GM19239 (cell line): ENCODE measurements around the gene CCDC117.
"Not testable (repeated sequence)": the region's sequence is repeated elsewhere in the genome, so short reads cannot be mapped to it uniquely, and the experiment has no call there.

Experiments used
- DNase-seq: peaks from one replicate; pipeline ENCODE4 v3.0.0; 2011; ENCODE audit warnings: low spot score; ENCODE audit not compliant: insufficient read length
- FAIRE-seq: peaks from 2 replicates; lab custom pipeline; 2011; peaks lifted over from hg19 to GRCh38; lab: Jason Lieb, UNC

Gene CCDC117, protein sequence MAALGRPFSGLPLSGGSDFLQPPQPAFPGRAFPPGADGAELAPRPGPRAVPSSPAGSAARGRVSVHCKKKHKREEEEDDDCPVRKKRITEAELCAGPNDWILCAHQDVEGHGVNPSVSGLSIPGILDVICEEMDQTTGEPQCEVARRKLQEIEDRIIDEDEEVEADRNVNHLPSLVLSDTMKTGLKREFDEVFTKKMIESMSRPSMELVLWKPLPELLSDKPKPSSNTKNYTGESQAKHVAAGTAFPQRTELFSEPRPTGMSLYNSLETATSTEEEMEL

GRCh38 chr22:28772633-28773460, at the start of gene CCDC117:
TSS of gene CCDC117 (plus strand) at chr22:28772695. CDS start at chr22:28772850, 155 bp downstream.
- DNase-seq, result peak; percentile 98
- peak; percentile 89 for FAIRE-seq

DNA sequence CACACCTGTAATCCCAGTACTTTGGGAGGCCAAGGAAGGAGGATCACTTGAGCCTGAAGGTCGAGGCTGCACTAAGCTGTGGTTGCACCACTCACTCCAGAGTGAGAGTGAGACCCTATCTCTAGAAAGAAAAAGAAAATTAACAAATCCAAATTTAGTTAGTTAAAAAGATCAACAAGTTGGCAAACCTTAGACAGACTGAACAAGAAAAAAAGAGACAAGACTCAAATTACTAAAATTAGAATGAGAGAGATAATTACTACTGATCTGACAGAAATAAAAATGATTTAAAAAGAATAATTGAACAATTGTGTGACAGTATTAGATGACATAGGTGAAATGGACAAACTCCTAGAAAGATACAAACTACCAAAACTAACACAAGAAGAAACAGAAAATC, 44.5 kb upstream of the CCDC117 start:
- FAIRE-seq, result no peak
- no peak for DNase-seq

GRCh38 chr22:28728621-28729313, 43.7 kb upstream of the CCDC117 start:
- no peak for DNase-seq
- FAIRE-seq, result no peak

DNA sequence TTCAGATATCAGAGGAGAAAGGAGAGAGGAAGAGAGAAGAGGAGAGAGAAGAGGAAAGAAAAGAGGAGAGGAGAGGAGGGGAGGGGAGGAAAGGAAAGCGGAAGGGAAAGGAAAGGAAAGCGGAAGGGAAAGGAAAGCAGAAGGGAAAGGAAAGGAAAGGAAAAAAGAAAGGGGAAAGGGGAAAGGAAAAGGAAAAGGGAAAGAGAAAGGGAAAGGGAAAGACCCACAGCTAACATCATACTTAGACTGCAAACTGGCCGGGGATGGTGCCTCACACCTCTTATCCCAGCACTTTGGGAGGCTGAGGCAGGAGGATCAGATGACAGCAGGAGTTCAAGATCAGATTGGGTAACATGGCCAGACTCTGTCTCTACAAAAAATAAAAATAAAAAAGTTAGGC, 42.3 kb upstream of the CCDC117 start:
- FAIRE-seq, result no peak

GRCh38 chr22:28734393-28734792, 38.1 kb upstream of the CCDC117 start:
- FAIRE-seq, result no peak
- no peak for DNase-seq

More for the DNA sequence above, 42.3 kb upstream of the CCDC117 start:
- no peak for DNase-seq

- FAIRE-seq (no peak), DNase-seq (no peak)
Observed at GRCh38 chr22:28736301-28737155, 36.0 kb upstream of the CCDC117 start.

- FAIRE-seq (no peak), DNase-seq (no peak)
Observed at GRCh38 chr22:28737701-28738100, 34.8 kb upstream of the CCDC117 start.

GRCh38 chr22:28738876-28739275, 33.6 kb upstream of the CCDC117 start:
- not testable (repeated sequence) for DNase-seq, FAIRE-seq

- DNase-seq (no peak), FAIRE-seq (no peak)
Observed at GRCh38 chr22:28741200-28741784, 31.2 kb upstream of the CCDC117 start.

GRCh38 chr22:28741785-28742561, 30.5 kb upstream of the CCDC117 start, which contains the start of the genes CHEK2 and HSCB:
TSS of gene CHEK2 (minus strand) at chr22:28741820. CDS start at chr22:28734721, 7,099 bp downstream.
TSS of gene HSCB (plus strand) at chr22:28742039. CDS start at chr22:28742096, 57 bp downstream.
- FAIRE-seq, result peak; percentile 99
- peak; percentile 80 for DNase-seq

DNA sequence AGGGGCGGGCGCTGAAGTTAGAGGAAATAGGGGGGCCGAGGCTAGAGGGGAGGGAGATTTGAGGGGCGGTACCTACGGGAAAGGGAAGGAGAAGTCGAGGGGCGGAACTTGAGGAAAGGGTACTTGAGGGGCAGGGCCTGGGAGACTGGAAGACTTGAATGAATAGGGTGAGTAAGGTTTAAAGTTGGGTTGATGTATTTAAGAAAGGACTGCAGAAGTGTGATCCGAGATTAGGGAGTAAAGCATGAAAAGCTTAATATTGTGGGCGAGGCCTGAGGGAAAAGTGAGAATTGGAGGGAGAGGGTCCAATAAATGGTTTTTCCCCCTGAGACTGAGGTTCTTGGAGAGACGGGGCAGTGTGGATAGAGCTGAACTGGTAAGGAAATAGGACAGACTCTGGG, 29.9 kb upstream of the CCDC117 start:
- DNase-seq (no peak), FAIRE-seq (no peak)

DNA sequence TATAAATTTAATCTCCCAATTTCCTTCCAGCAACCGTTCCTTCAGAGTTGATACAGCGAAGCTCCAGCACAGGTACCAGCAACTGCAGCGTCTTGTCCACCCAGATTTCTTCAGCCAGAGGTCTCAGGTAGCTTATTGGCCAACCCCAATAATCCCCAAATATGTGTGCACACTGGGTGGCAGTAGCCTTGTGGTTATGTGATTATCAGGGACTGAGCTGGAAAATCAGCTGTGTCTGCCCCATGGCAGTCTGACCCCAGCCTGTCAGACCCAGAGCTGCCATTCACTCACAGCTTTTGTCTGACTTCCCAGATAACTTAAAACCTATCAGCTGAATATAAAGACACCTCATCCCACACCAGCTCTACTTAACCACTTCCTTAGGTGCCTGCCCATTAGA, 28.6 kb upstream of the CCDC117 start:
- DNase-seq (no peak), FAIRE-seq (no peak)

DNA sequence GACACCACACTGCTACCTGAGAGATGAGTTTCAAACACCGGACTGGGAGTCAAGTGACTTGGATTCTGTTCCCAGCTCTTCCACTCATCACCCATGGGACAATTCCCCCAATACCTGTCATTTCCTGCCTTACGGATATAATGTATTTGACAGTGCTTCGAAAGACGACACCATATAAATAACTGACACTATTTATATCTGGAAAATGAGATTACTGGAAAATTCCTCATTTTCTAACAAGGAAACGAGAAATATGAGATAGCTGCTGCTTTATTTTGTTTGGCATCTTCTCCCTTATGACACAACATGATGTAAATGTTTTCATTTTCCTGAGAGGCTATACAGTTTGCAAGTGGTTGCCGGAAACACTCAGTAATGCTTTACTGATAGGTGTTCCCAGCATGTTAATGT, 22.0 kb upstream of the CCDC117 start:
- DNase-seq, result no peak
- no peak for FAIRE-seq

DNA sequence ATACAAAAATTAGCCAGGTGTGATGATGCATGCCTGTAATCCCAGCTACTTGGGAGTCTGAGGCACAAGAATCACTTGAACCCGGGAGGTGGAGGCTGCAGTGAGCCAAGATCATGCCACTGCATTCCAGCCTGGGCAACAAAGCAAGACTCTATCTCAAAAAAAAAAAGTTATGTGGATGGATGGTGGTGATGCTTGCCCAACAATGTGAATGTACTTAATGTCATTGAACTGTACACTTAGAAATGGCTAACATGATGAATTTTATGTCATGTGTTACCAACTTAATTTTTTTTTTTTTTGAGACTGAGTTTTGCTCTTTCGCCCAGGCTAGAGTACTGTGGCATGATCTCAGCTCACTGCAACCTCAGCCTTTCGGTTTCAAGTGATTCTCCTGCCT, 18.0 kb upstream of the CCDC117 start:
- FAIRE-seq, DNase-seq: not testable (repeated sequence)

DNA sequence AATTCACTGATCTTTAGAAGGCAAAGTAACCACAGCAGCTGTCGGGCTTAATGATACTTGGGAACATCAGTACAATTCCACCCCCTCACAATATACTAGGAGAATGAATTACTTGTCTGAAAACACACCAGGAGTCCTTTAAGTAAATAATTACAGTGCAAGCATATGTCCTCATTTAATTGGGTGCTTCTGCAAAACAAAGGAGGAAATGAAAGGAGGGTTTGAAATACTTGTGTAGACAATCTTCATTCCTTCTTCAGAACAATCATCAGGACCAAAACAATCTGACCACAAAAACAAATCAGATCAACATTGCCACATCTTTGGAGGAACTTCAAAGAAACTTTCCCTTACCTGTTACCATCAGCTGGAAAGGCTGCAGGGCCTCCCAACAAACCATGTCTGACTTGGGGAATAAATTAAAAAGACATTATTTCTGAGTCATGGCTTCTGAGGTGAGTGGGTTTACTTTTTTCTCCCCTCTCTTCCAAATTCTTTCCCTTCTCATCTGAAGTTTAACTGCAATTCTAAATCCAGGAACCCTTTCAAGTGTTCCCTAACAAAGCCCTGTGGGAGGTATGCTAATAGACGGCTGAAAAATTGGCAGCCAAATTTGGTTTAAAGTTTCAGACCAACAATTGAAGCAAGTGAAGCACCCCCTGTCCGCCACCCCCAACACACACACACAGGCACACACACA, 12.5 kb upstream of the CCDC117 start:
- FAIRE-seq, result peak; percentile 80
- no peak for DNase-seq

- no peak for FAIRE-seq
- no peak for DNase-seq
Observed at GRCh38 chr22:28761449-28761755, 11.1 kb upstream of the CCDC117 start.

DNA sequence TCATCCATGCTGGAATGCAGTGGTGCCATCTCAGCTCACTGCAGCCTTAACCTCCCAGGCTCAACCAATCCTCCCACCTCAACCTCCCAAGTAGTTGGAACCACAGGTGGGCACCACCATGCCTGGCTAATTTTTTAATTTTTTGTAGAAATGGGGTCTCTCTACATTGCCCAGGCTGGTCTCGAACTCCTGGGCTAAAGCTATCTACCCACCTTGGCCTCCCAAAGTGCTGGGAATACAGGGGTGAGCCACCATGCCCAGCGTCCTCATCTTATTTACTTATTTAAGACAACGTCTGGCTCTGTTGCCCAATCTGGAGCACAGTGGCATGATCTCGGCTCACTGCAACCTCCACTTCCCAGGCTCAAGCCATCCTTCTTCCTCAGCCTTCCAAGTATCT, 10.5 kb upstream of the CCDC117 start:
- FAIRE-seq, DNase-seq: not testable (repeated sequence)

DNA sequence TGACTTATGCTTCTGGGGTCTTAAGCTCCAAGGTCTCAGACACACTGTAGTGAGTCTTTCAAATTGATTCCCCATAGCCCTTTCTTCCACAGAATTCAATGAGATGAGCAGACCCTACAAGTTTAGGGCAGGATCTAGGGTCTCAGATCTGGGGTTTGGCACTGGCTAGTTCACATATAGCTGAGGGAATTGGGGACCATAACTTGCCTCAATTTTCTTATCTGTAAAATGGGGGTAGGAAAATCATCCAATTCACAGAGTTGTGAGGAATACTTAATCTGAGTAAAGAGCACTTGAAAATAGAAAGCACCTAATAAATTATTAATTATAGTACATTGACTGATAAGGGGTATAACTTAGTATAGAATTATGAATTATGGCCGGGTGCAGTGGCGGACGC, 5.9 kb upstream of the CCDC117 start:
- DNase-seq, result no peak
- no peak for FAIRE-seq
